HepG2 (cell line): ENCODE results near the gene RSRC2. TPM values are rescaled to one million over a fixed set of nuclear protein-coding genes. Genes with fewer than 3 reads are reported as not detected.

Source experiments
- AHDC1 ChIP-seq: sonication (generic); formaldehyde crosslinking; IDR thresholded peaks from 2 replicates; pipeline ENCODE4 v1.5.1; 2020; ENCODE audit warnings: mild to moderate bottlenecking, missing genetic modification reagents, borderline replicate concordance
- EEA1 ChIP-seq: sonication (generic); formaldehyde crosslinking; IDR thresholded peaks from 2 replicates; pipeline ENCODE4 v1.5.1; 2020; ENCODE audit warnings: mild to moderate bottlenecking, missing genetic modification reagents, borderline replicate concordance
- FUBP1 ChIP-seq: sonication (generic); formaldehyde crosslinking; IDR thresholded peaks from 2 replicates; pipeline ENCODE4 v1.5.1; 2020; ENCODE audit warnings: missing genetic modification reagents, mild to moderate bottlenecking, borderline replicate concordance
- HDAC6 ChIP-seq: fragments of 200-600 bp; sonication (generic); IDR thresholded peaks from 2 replicates; pipeline ENCODE4 v1.7.0; 2017; ENCODE audit warnings: mild to moderate bottlenecking, antibody characterized with exemption, low read length, low read depth
- NR2C2 ChIP-seq: sonication (generic); formaldehyde crosslinking; IDR thresholded peaks from 2 replicates; pipeline ENCODE4 v1.4.0; 2020; ENCODE audit warnings: missing genetic modification reagents, mild to moderate bottlenecking, moderate library complexity, borderline replicate concordance
- POLR2AphosphoS5 ChIP-seq: IDR thresholded peaks from 2 replicates; pipeline ENCODE4 v1.6.1; 2012; ENCODE audit warnings: low read depth, low read length
- RARA ChIP-seq: IDR thresholded peaks from 2 replicates; pipeline ENCODE4 v1.6.1; 2016; ENCODE audit warnings: missing genetic modification reagents, missing compliant biosample characterization
- SIN3A ChIP-seq: IDR thresholded peaks from 2 replicates; pipeline ENCODE4 v1.6.1; 2011; ENCODE audit warnings: low read depth, mild to moderate bottlenecking, control low read depth, low read length, borderline replicate concordance
- SOX5 ChIP-seq: IDR thresholded peaks from 2 replicates; pipeline ENCODE4 v1.6.1; 2016; ENCODE audit warnings: borderline replicate concordance
- TERF1 ChIP-seq: sonication (generic); formaldehyde crosslinking; IDR thresholded peaks from 2 replicates; pipeline ENCODE4 v1.8.0; 2022; ENCODE audit warnings: mild to moderate bottlenecking, missing genetic modification reagents, moderate library complexity
- ZBTB14 ChIP-seq: sonication (generic); formaldehyde crosslinking; IDR thresholded peaks from 2 replicates; pipeline ENCODE4 v1.4.0; 2020; ENCODE audit warnings: missing genetic modification reagents
- ZBTB3 ChIP-seq: sonication (generic); formaldehyde crosslinking; IDR thresholded peaks from 2 replicates; pipeline ENCODE4 v1.4.0; 2020; ENCODE audit warnings: low read depth, mild to moderate bottlenecking, moderate library complexity, missing genetic modification reagents, borderline replicate concordance
- ZFX ChIP-seq: sonication (generic); formaldehyde crosslinking; IDR thresholded peaks from 2 replicates; pipeline ENCODE4 v1.4.0; 2020; ENCODE audit warnings: mild to moderate bottlenecking, low read depth, missing genetic modification reagents, moderate library complexity
- ZNF12 ChIP-seq: sonication (generic); formaldehyde crosslinking; IDR thresholded peaks from 2 replicates; pipeline ENCODE4 v1.5.0; 2020; ENCODE audit warnings: missing genetic modification reagents
- ZNF550 ChIP-seq: sonication (generic); formaldehyde crosslinking; IDR thresholded peaks from 2 replicates; pipeline ENCODE4 v1.4.0; 2020; ENCODE audit warnings: mild to moderate bottlenecking, missing genetic modification reagents, borderline replicate concordance
- ZNF792 ChIP-seq: IDR thresholded peaks from 2 replicates; pipeline ENCODE4 v1.6.1; 2016
- ZNF883 ChIP-seq: sonication (generic); formaldehyde crosslinking; IDR thresholded peaks from 2 replicates; pipeline ENCODE4 v1.5.1; 2020; ENCODE audit warnings: mild to moderate bottlenecking, missing genetic modification reagents; ENCODE audit errors: not compliant biosample characterization
- polyA plus RNA-seq, 8 experiments: library from polyadenylated mRNA; depleted of rRNA in 3 of 8; stranded (reverse) in 7 of 8; unstranded in 1 of 8; fragments of >200 nt; fragmentation: Illumina TruSeq in 4 of 8; extraction: Trizol in 4 of 8; gene quantifications; 2 replicates each; pipeline versions ENCODE4 v1.2.1 to v1.2.3, GENCODE V29; 2011 to 2016; ENCODE audit warnings: low read depth in 4 of 8, missing spikeins in 1 of 8, mixed read lengths in 1 of 8; ENCODE audit not compliant: insufficient read depth in 1 of 8
- total RNA-seq, 5 experiments: library from RNA; depleted of rRNA; stranded (reverse); fragments of >200 nt; fragmentation: Illumina TruSeq; extraction: Trizol; gene quantifications; 2 replicates each; pipeline ENCODE4 v1.2.3, GENCODE V29; 2016; ENCODE audit warnings: low read depth in 1 of 5

Gene RSRC2
- total and polyA plus RNA-seq, 2 of the 13 experiments (the other 11 are each of a cell fraction or from before 2014, with no cell fraction given): 31.4 to 77.8 TPM

GRCh38 chr12:122489038-122489437 lies 37.7 kb downstream of the RSRC2 start (continued):
- TF ChIP-seq AHDC1 (CRISPR knock-in tag): peak; percentile 88; the same call in 1 of the 2 replicates
- TF ChIP-seq POLR2AphosphoS5: no peak
- no peak for TF ChIP-seq HDAC6
- no peak for TF ChIP-seq ZBTB14 (CRISPR knock-in tag)
- TF ChIP-seq ZNF550 (CRISPR knock-in tag): no peak
- peak; percentile 61; the same call in 1 of the 2 replicates for TF ChIP-seq NR2C2 (CRISPR knock-in tag)
- no peak for TF ChIP-seq ZFX (CRISPR knock-in tag)
- TF ChIP-seq TERF1 (CRISPR knock-in tag): no peak
- no peak for TF ChIP-seq SIN3A
- no peak for TF ChIP-seq ZBTB3 (CRISPR knock-in tag)
- TF ChIP-seq ZNF883 (CRISPR knock-in tag): no peak
- no peak for TF ChIP-seq EEA1 (CRISPR knock-in tag)
- TF ChIP-seq FUBP1 (CRISPR knock-in tag): no peak
- peak; percentile 91 for TF ChIP-seq RARA (CRISPR knock-in tag)
- no peak; the same call in 1 of the 2 replicates for TF ChIP-seq ZNF792 (CRISPR knock-in tag)
- peak; percentile 93 for TF ChIP-seq SOX5 (CRISPR knock-in tag)
- peak; percentile 55; the same call in 1 of the 2 replicates for TF ChIP-seq ZNF12
